ENCODE data around the gene TIGD7. TPM values are rescaled to one million over a fixed set of nuclear protein-coding genes. Genes with fewer than 3 reads are reported as not detected.

Gene TIGD7
- total and polyA plus RNA-seq, 2 of the 13 experiments (the other 11 are each of a cell fraction or from before 2014, with no cell fraction given), result not detected

GRCh38 chr16:3274490-3274889 lies 30.7 kb downstream of the TIGD7 start (continued):
- 0 out of 2 replicates have a peak, but pooled peaks have one; percentile 15 for TF ChIP-seq PAXIP1 (CRISPR knock-in tag; conservative IDR thresholded peaks at IDR 0.05)
- TF ChIP-seq HINFP (CRISPR knock-in tag; IDR thresholded peaks at IDR 0.05; ENCODE audit: low read depth), result 0 out of 2 replicates have a peak, but pooled peaks have one; percentile 10
- TF ChIP-seq MXD1 (CRISPR knock-in tag; IDR thresholded peaks at IDR 0.05), result no peak
- TF ChIP-seq IRF2 (CRISPR knock-in tag; IDR thresholded peaks at IDR 0.05), result 0 out of 2 replicates have a peak, but pooled peaks have one; percentile 15
- no peak for TF ChIP-seq TEF (CRISPR knock-in tag; IDR thresholded peaks at IDR 0.05)
- no peak for TF ChIP-seq NPAS2 (CRISPR knock-in tag; IDR thresholded peaks at IDR 0.05; ENCODE audit: borderline replicate concordance)
- no peak for TF ChIP-seq THYN1 (CRISPR knock-in tag; IDR thresholded peaks at IDR 0.05; ENCODE audit: borderline replicate concordance, low read depth)
- 0 out of 2 replicates have a peak, but pooled peaks have one; percentile 4 for TF ChIP-seq FOXK1 (CRISPR knock-in tag; IDR thresholded peaks at IDR 0.05; ENCODE audit: borderline replicate concordance, low read depth)
- TF ChIP-seq POGZ (CRISPR knock-in tag; IDR thresholded peaks at IDR 0.05), result 0 out of 2 replicates have a peak, but pooled peaks have one; percentile 21
- peak; percentile 48; the same call in 1 of the 2 replicates for TF ChIP-seq ZNF605 (CRISPR knock-in tag; IDR thresholded peaks at IDR 0.05)
- no peak for TF ChIP-seq PLSCR1 (CRISPR knock-in tag; IDR thresholded peaks at IDR 0.05; ENCODE audit: borderline replicate concordance)
- peak; percentile 56; the same call in 1 of the 2 replicates for TF ChIP-seq DMAP1 (CRISPR knock-in tag; IDR thresholded peaks at IDR 0.05)
- peak; percentile 85 for TF ChIP-seq NFYB (CRISPR knock-in tag; IDR thresholded peaks at IDR 0.05)
- no peak for TF ChIP-seq MLLT10 (CRISPR knock-in tag; IDR thresholded peaks at IDR 0.05)
- TF ChIP-seq ZNF747 (CRISPR knock-in tag; IDR thresholded peaks at IDR 0.05; ENCODE audit: borderline replicate concordance), result no peak
- TF ChIP-seq ARID4A (CRISPR knock-in tag; IDR thresholded peaks at IDR 0.05; ENCODE audit: borderline replicate concordance), result peak; percentile 39; the same call in 1 of the 2 replicates
- TF ChIP-seq SOX6 (IDR thresholded peaks at IDR 0.05), result no peak
- TF ChIP-seq SOX6 (CRISPR knock-in tag; IDR thresholded peaks at IDR 0.05), result 0 out of 2 replicates have a peak, but pooled peaks have one; percentile 7
- no peak for TF ChIP-seq FOXM1 (CRISPR knock-in tag; IDR thresholded peaks at IDR 0.05)

All from HepG2 (cell line).